ENCODE results near the gene MLLT10.

DNA sequence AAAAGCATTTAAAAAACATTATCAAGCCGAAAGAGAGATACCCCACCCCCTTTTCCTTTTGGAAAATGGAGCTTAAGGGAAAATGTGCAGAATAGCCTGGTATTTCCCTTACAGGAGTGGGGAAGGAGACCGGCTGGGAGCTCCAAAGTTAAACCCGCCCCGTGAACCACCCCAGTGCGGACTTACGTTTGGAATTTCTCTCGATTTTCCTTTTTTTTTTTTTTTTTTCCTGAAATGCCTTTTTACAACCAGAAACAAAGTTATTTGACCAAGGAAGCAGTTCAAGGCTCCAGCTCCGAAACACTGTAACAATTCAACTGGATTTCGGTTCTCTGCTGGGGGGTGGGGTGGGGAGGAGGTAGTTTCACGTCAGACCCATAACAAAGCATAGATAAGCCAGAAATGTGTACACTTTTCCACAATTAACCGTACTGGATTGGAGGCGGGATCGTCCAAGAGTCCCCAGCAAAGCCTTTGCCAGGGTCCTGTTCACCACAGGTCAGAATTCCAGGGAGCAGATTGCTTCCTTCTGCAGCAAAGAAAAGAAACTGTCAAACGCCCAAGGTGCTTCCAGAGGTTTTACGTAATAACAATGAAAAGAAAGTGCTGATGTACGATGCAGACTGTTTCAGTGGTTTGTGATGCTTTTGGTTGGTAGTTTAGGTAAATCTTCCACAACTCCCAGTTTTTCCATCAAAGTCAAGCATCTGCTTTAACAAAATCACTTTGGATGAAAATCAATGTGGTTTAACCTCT, 15.2 kb upstream of the MLLT10 start:
- no peak for TF ChIP-seq GATA3 (IDR thresholded peaks at IDR 0.05; ENCODE audit: low read depth, low read length)
- no peak for TF ChIP-seq GATA2 (IDR thresholded peaks at IDR 0.05; ENCODE audit: low read depth, low read length)

All from SH-SY5Y (cell line).